ENCODE measurements around the gene FAM168B. TPM values are rescaled to one million over a fixed set of nuclear protein-coding genes. Genes with fewer than 3 reads are reported as not detected.
A peak's percentile ranks its signal among the peaks of the same experiment; 100 is the strongest.

Gene FAM168B
- total RNA-seq, 4 donors from 2014 or later = 70.4 to 130 (median 99.0) TPM

GRCh38 chr2:131044075-131044756 is 49.0 kb downstream of the FAM168B start:
- no peak overlapping the region for H3K27ac ChIP-seq
- 100% methylated on average over 1 of the region's 24 CpGs for WGBS
- no peak overlapping the region for H3K4me3 ChIP-seq
- DNase-seq (ENCODE audit: low spot score in 2 of 2) = peak; percentile 50 to 73
- no peak for TF ChIP-seq CTCF (IDR thresholded peaks at IDR 0.05)
- no peak for TF ChIP-seq POLR2A (IDR thresholded peaks at IDR 0.05)
- TF ChIP-seq POLR2AphosphoS5 (IDR thresholded peaks at IDR 0.05) = no peak
- TF ChIP-seq EP300 (IDR thresholded peaks at IDR 0.05) = no peak
- no peaks in the 10 kb centered on the region for H3K9me3 ChIP-seq
- H3K36me3 ChIP-seq = peaks cover 77% of the 10 kb centered on the region
- peaks cover 4% of the 10 kb centered on the region for H3K4me1 ChIP-seq
- H3K27me3 ChIP-seq = no peaks in the 10 kb centered on the region

- Histone ChIP-seq H3K36me3 (peaks cover 70% of the 10 kb centered on the region), H3K4me3 (no peak overlapping the region), H3K4me1 (peaks cover 4% of the 10 kb centered on the region), H3K27ac (no peak overlapping the region), H3K27me3 (no peaks in the 10 kb centered on the region), H3K9me3 (no peaks in the 10 kb centered on the region)
- DNase-seq (ENCODE audit: low spot score in 2 of 2) = peak in 1 of 2 donors; percentile 72
- TF ChIP-seq CTCF (IDR thresholded peaks at IDR 0.05) (no peak), EP300 (IDR thresholded peaks at IDR 0.05) (no peak), POLR2AphosphoS5 (IDR thresholded peaks at IDR 0.05) (no peak), POLR2A (IDR thresholded peaks at IDR 0.05) (no peak)
- 87% methylated on average over 17 of the region's 18 CpGs for WGBS
Observed at GRCh38 chr2:131043199-131044074, 49.8 kb downstream of the FAM168B start.

GRCh38 chr2:131042148-131042775 is 51.0 kb downstream of the FAM168B start:
- H3K9me3 ChIP-seq = no peaks in the 10 kb centered on the region

GRCh38 chr2:131041402-131042147 is 51.7 kb downstream of the FAM168B start:
- Histone ChIP-seq H3K4me1 (peaks cover 4% of the 10 kb centered on the region), H3K27ac (no peak overlapping the region), H3K4me3 (no peak overlapping the region), H3K36me3 (peaks cover 51% of the 10 kb centered on the region), H3K9me3 (no peaks in the 10 kb centered on the region), H3K27me3 (no peaks in the 10 kb centered on the region)
- TF ChIP-seq CTCF (IDR thresholded peaks at IDR 0.05) (no peak), POLR2A (IDR thresholded peaks at IDR 0.05) (no peak), EP300 (IDR thresholded peaks at IDR 0.05) (no peak), POLR2AphosphoS5 (IDR thresholded peaks at IDR 0.05) (no peak)
- WGBS = 76% methylated on average over 13 of the region's 14 CpGs
- peak in 1 of 2 donors; percentile 54 for DNase-seq (ENCODE audit: low spot score in 2 of 2)

More at GRCh38 chr2:131042148-131042775, 51.0 kb downstream of the FAM168B start:
- no peak for TF ChIP-seq CTCF (IDR thresholded peaks at IDR 0.05)
- no peak for TF ChIP-seq POLR2AphosphoS5 (IDR thresholded peaks at IDR 0.05)
- no peak for TF ChIP-seq POLR2A (IDR thresholded peaks at IDR 0.05)
- TF ChIP-seq EP300 (IDR thresholded peaks at IDR 0.05) = no peak
- Histone ChIP-seq H3K4me3 (no peak overlapping the region), H3K4me1 (peaks cover 4% of the 10 kb centered on the region), H3K27me3 (no peaks in the 10 kb centered on the region), H3K27ac (no peak overlapping the region), H3K36me3 (peaks cover 58% of the 10 kb centered on the region)
- WGBS = 79% methylated on average over 7 of the region's 7 CpGs
- DNase-seq (ENCODE audit: low spot score in 2 of 2) = peak; percentile 55 to 71

All from suprapubic skin (tissue), 4 donors.